GM23248 (cell line): ENCODE data around the gene GMPPA.

ENCODE experiments used
- EZH2 ChIP-seq: fragments of 200-600 bp; sonication (generic); IDR thresholded peaks from 2 replicates; pipeline ENCODE4 v1.6.1; 2018; ENCODE audit warnings: antibody characterized with exemption, mild to moderate bottlenecking; ENCODE audit not compliant: insufficient read depth, poor library complexity, severe bottlenecking
- EZH2phosphoT487 ChIP-seq: fragments of 200-600 bp; sonication (generic); IDR thresholded peaks from 2 replicates; pipeline ENCODE4 v1.6.1; 2018; ENCODE audit warnings: antibody characterized with exemption, moderate library complexity, mild to moderate bottlenecking, low read depth; ENCODE audit not compliant: insufficient read depth

DNA sequence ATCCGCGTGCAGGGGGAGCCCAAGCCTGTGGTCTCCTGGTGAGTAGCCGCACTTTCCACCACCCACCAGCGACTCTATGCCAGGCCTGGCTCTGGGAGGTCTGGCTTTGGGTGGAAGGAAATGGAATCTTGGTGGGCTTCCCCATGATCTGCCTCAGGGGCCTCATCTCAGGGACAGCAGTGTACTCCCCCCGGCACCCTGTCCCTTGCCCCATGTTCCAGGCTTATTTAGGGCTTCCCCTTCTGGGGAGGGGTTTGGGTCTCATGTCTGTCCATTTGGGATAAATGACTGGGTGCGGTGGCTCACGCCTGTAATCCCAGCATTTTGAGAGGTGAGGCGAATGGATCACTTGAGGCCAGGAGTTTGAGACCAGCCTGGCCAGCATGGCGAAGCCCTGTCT, 36.3 kb upstream of the GMPPA start:
- TF ChIP-seq EZH2 = no peak
- TF ChIP-seq EZH2phosphoT487 = no peak
